Neural progenitor cell (in vitro differentiated cells): ENCODE results near the gene FITM1. TPM values are rescaled to one million over a fixed set of nuclear protein-coding genes. Genes with fewer than 3 reads are reported as not detected.

Source experiments
- DNase-seq: peaks from one replicate; pipeline ENCODE4 v3.0.0-alpha.2; 2016; ENCODE audit warnings: low spot score
- H2AFZ ChIP-seq: fragments of 200-600 bp; sonication (generic); replicated peaks from 2 replicates; pipeline ENCODE4 v1.6.1; 2016; ENCODE audit warnings: antibody characterized with exemption
- H3F3A ChIP-seq: fragments of 200-600 bp; sonication (generic); 2 replicates; pipeline ENCODE4 v1.6.1; 2016; ENCODE audit warnings: antibody characterized with exemption, low read depth
- H3K27ac ChIP-seq: fragments of 200-600 bp; sonication (generic); 2 replicates; pipeline ENCODE4 v1.5.1; 2016; ENCODE audit warnings: mild to moderate bottlenecking
- H3K27me3 ChIP-seq: fragments of 200-600 bp; sonication (generic); 2 replicates; pipeline ENCODE4 v1.6.1; 2016; ENCODE audit warnings: mild to moderate bottlenecking, moderate library complexity
- H3K36me3 ChIP-seq: fragments of 200-600 bp; sonication (generic); 2 replicates; pipeline ENCODE4 v1.5.1; 2016
- H3K4me1 ChIP-seq: fragments of 200-600 bp; sonication (generic); 2 replicates; pipeline ENCODE4 v1.6.1; 2016; ENCODE audit warnings: mixed run types
- H3K4me2 ChIP-seq: fragments of 200-600 bp; sonication (generic); 2 replicates; pipeline ENCODE4 v1.6.1; 2016
- H3K4me3 ChIP-seq: fragments of 200-600 bp; sonication (generic); 2 replicates; pipeline ENCODE4 v1.5.1; 2016
- H3K79me2 ChIP-seq: fragments of 200-600 bp; sonication (generic); 2 replicates; pipeline ENCODE4 v1.6.1; 2016; ENCODE audit warnings: low read depth
- H3K9ac ChIP-seq: fragments of 200-600 bp; sonication (generic); 2 replicates; pipeline ENCODE4 v1.6.1; 2016
- H3K9me3 ChIP-seq: fragments of 200-600 bp; sonication (generic); 2 replicates; pipeline ENCODE4 v1.5.1; 2016; ENCODE audit warnings: low read depth
- H4K20me1 ChIP-seq: fragments of 200-600 bp; sonication (generic); 2 replicates; pipeline ENCODE4 v1.6.1; 2016; ENCODE audit warnings: low read depth
- H3K27ac Mint-ChIP-seq: 3 replicates; pipeline ENCODE4 v1.8.0; 2021; ENCODE audit warnings: mixed read lengths
- H3K27me3 Mint-ChIP-seq: 2 replicates; pipeline ENCODE4 v1.8.0; 2022; ENCODE audit warnings: low read depth, mild to moderate bottlenecking, inconsistent platforms, moderate library complexity, mixed read lengths; ENCODE audit not compliant: insufficient read depth
- H3K36me3 Mint-ChIP-seq: 3 replicates; pipeline ENCODE4 v1.8.0; 2021; ENCODE audit warnings: mixed read lengths
- H3K4me1 Mint-ChIP-seq: 3 replicates; pipeline ENCODE4 v1.8.0; 2021; ENCODE audit warnings: mixed read lengths
- H3K4me3 Mint-ChIP-seq: 3 replicates; pipeline ENCODE4 v1.8.0; 2021; ENCODE audit warnings: mild to moderate bottlenecking, moderate library complexity, mixed read lengths
- H3K9me3 Mint-ChIP-seq: 3 replicates; pipeline ENCODE4 v1.8.0; 2020; ENCODE audit warnings: mixed read lengths
- CTCF ChIP-seq: fragments of 200-600 bp; sonication (generic); IDR thresholded peaks from 2 replicates; pipeline ENCODE4 v1.5.1; 2017; ENCODE audit warnings: antibody characterized with exemption, mild to moderate bottlenecking
- EZH2 ChIP-seq: fragments of 200-600 bp; sonication (generic); IDR thresholded peaks from 2 replicates; pipeline ENCODE4 v1.6.1; 2017; ENCODE audit warnings: antibody characterized with exemption, mild to moderate bottlenecking, moderate library complexity
- EZH2phosphoT487 ChIP-seq: fragments of 200-600 bp; sonication (generic); IDR thresholded peaks from 2 replicates; pipeline ENCODE4 v1.6.1; 2017; ENCODE audit warnings: antibody characterized with exemption
- total RNA-seq: library from RNA; depleted of rRNA; stranded (reverse); fragments of >200 nt; gene quantifications from 2 replicates; pipeline ENCODE4 v1.2.3, GENCODE V29; 2015; ENCODE audit warnings: low replicate concordance

Gene FITM1
- total RNA-seq, 1 donor from 2014 or later: 0.77 TPM

GRCh38 chr14:24092505-24093206 is 37.8 kb upstream of the FITM1 start:
- Histone ChIP-seq H3K9ac (no peak overlapping the region), H3K27ac (no peak overlapping the region), H4K20me1 (no peaks in the 10 kb centered on the region), H3K4me1 (peaks cover 17% of the 10 kb centered on the region), H2AFZ (no peak overlapping the region), H3K36me3 (no peaks in the 10 kb centered on the region), H3F3A (peaks cover 24% of the 10 kb centered on the region), H3K4me3 (no peak overlapping the region), H3K27me3 (no peaks in the 10 kb centered on the region), H3K9me3 (no peaks in the 10 kb centered on the region), H3K79me2 (no peaks in the 10 kb centered on the region), H3K4me2 (no peak overlapping the region)
- Mint-ChIP-seq H3K27me3 (peaks cover 8% of the 10 kb centered on the region), H3K4me1 (peaks cover 31% of the 10 kb centered on the region), H3K4me3 (peak overlapping the region; percentile 95), H3K36me3 (no peaks in the 10 kb centered on the region), H3K9me3 (no peaks in the 10 kb centered on the region), H3K27ac (no peak overlapping the region)
- TF ChIP-seq EZH2 (no peak), EZH2phosphoT487 (no peak), CTCF (no peak)
- DNase-seq: no peak

GRCh38 chr14:24093207-24093900 is 37.1 kb upstream of the FITM1 start:
- no peaks in the 10 kb centered on the region for H3K9me3 ChIP-seq
- peaks cover 31% of the 10 kb centered on the region for H3K4me1 Mint-ChIP-seq
- H3K27ac ChIP-seq: no peak overlapping the region
- peak overlapping the region; percentile 95 for H3K4me3 Mint-ChIP-seq
- peak overlapping the region; percentile 94 for H3K4me2 ChIP-seq
- H3K36me3 ChIP-seq: no peaks in the 10 kb centered on the region
- TF ChIP-seq EZH2 (no peak), CTCF (no peak), EZH2phosphoT487 (no peak)
- H3K79me2 ChIP-seq: no peaks in the 10 kb centered on the region
- peak overlapping the region; percentile 70 for H3K27ac Mint-ChIP-seq
- peaks cover 17% of the 10 kb centered on the region for H3K4me1 ChIP-seq
- no peaks in the 10 kb centered on the region for H3K27me3 ChIP-seq
- H4K20me1 ChIP-seq: no peaks in the 10 kb centered on the region
- peaks cover 8% of the 10 kb centered on the region for H3K27me3 Mint-ChIP-seq
- H3K9me3 Mint-ChIP-seq: no peaks in the 10 kb centered on the region
- H2AFZ ChIP-seq: peak overlapping the region; percentile 75
- H3K36me3 Mint-ChIP-seq: no peaks in the 10 kb centered on the region
- H3F3A ChIP-seq: peaks cover 24% of the 10 kb centered on the region
- peak overlapping the region; percentile 81 for H3K4me3 ChIP-seq
- no peak overlapping the region for H3K9ac ChIP-seq
- no peak for DNase-seq

- H2AFZ ChIP-seq: peak within 1 kb of the TSS; percentile 75
- peak within 1 kb of the TSS; percentile 81 for H3K4me3 ChIP-seq
- H3K4me1 Mint-ChIP-seq: peaks cover 31% of the 10 kb centered on the region
- no peaks in the 10 kb centered on the region for H3K9me3 ChIP-seq
- peak; percentile 9 for TF ChIP-seq CTCF
- no peak for TF ChIP-seq EZH2phosphoT487
- no peaks in the 10 kb centered on the region for H3K9me3 Mint-ChIP-seq
- no peaks in the 10 kb centered on the region for H3K36me3 ChIP-seq
- H3K27ac Mint-ChIP-seq: peak within 1 kb of the TSS; percentile 74
- H3K27ac ChIP-seq: no peak within 1 kb of the TSS
- H3K9ac ChIP-seq: peak within 1 kb of the TSS; percentile 5
- peak within 1 kb of the TSS; percentile 95 for H3K4me3 Mint-ChIP-seq
- peaks cover 24% of the 10 kb centered on the region for H3F3A ChIP-seq
- peaks cover 8% of the 10 kb centered on the region for H3K27me3 Mint-ChIP-seq
- H3K36me3 Mint-ChIP-seq: no peaks in the 10 kb centered on the region
- no peaks in the 10 kb centered on the region for H4K20me1 ChIP-seq
- H3K79me2 ChIP-seq: no peaks in the 10 kb centered on the region
- H3K4me2 ChIP-seq: peak within 1 kb of the TSS; percentile 94
- DNase-seq: peak; percentile 95
- H3K27me3 ChIP-seq: no peaks in the 10 kb centered on the region
- H3K4me1 ChIP-seq: peaks cover 17% of the 10 kb centered on the region
Measured at GRCh38 chr14:24093901-24094840, 36.3 kb upstream of the FITM1 start, which contains the start of gene PCK2. Gene PCK2 (plus strand): TSS chr14:24094311. CDS start chr14:24094406, 95 bp downstream.
